Activated CD4-positive, alpha-beta memory T cell treated with anti-CD3 and anti-CD28 coated beads, Interleukin-2, amount 10 ng/mL, durations not matched to agents 7 days and 5 days (primary cell): ENCODE results near the gene AP3D1. TPM values are rescaled to one million over a fixed set of nuclear protein-coding genes. Genes with fewer than 3 reads are reported as not detected.

ENCODE experiments used
- CTCF ChIA-PET: fragments of 350-600 bp; sonication (Branson Sonifier 250); formaldehyde crosslinking; loops from one replicate; lab custom pipeline; 2021; ENCODE audit warnings: antibody characterized with exemption, inconsistent platforms; lab: Charles Lee
- POLR2A ChIA-PET: fragments of 350-600 bp; sonication (Branson Sonifier 250); formaldehyde crosslinking; loops from one replicate; lab custom pipeline; 2021; ENCODE audit warnings: antibody characterized with exemption; lab: Charles Lee
- DNase-seq: peaks from one replicate; pipeline ENCODE4 v3.0.0-alpha.2; 2020
- H3K27ac Mint-ChIP-seq: one replicate; pipeline ENCODE4 v1.8.0; 2021; ENCODE audit warnings: mild to moderate bottlenecking, mixed read lengths
- H3K27me3 Mint-ChIP-seq: one replicate; pipeline ENCODE4 v1.8.0; 2021; ENCODE audit warnings: mixed read lengths
- H3K36me3 Mint-ChIP-seq: one replicate; pipeline ENCODE4 v1.8.0; 2021; ENCODE audit warnings: low read depth, mixed read lengths
- H3K4me1 Mint-ChIP-seq: one replicate; pipeline ENCODE4 v1.8.0; 2021; ENCODE audit warnings: mixed read lengths
- H3K4me3 Mint-ChIP-seq: one replicate; pipeline ENCODE4 v1.8.0; 2021; ENCODE audit warnings: mild to moderate bottlenecking, mixed read lengths
- H3K9me3 Mint-ChIP-seq: one replicate; pipeline ENCODE4 v1.8.0; 2021; ENCODE audit warnings: mixed read lengths
- total RNA-seq, 2 experiments: library from RNA; stranded (reverse); gene quantifications; one replicate each; pipeline ENCODE4 v1.2.3, GENCODE V29; 2021

Gene AP3D1
- total RNA-seq, 2 experiments from 2014 or later: 104 to 105 TPM

- no peaks in the 10 kb centered on the region for H3K27me3 Mint-ChIP-seq
- H3K9me3 Mint-ChIP-seq: no peaks in the 10 kb centered on the region
- H3K4me1 Mint-ChIP-seq: peaks cover 9% of the 10 kb centered on the region
- ChIA-PET CTCF (no interaction called here), POLR2A (no interaction called here)
- H3K4me3 Mint-ChIP-seq: no peak overlapping the region
- H3K36me3 Mint-ChIP-seq: peaks cover 35% of the 10 kb centered on the region
- no peak for DNase-seq
- H3K27ac Mint-ChIP-seq: no peak overlapping the region
These were observed 39.6 kb upstream of the AP3D1 start for GRCh38 chr19:2190848-2191455.

- CTCF ChIA-PET: no interaction called here
- Mint-ChIP-seq H3K27ac (no peak overlapping the region), H3K9me3 (no peaks in the 10 kb centered on the region), H3K4me3 (no peak overlapping the region), H3K27me3 (no peaks in the 10 kb centered on the region), H3K4me1 (peaks cover 10% of the 10 kb centered on the region), H3K36me3 (peaks cover 43% of the 10 kb centered on the region)
- no peak for DNase-seq
- POLR2A ChIA-PET: no interaction called here
These were observed 38.5 kb upstream of the AP3D1 start for GRCh38 chr19:2189880-2190279.

- Mint-ChIP-seq H3K4me1 (peaks cover 13% of the 10 kb centered on the region), H3K4me3 (no peak overlapping the region), H3K9me3 (no peaks in the 10 kb centered on the region), H3K36me3 (peaks cover 50% of the 10 kb centered on the region), H3K27me3 (no peaks in the 10 kb centered on the region), H3K27ac (peak overlapping the region; percentile 21)
- POLR2A ChIA-PET: no interaction called here
- DNase-seq: no peak
- CTCF ChIA-PET: no interaction called here
These were observed 37.5 kb upstream of the AP3D1 start for GRCh38 chr19:2188708-2189385.

DNA sequence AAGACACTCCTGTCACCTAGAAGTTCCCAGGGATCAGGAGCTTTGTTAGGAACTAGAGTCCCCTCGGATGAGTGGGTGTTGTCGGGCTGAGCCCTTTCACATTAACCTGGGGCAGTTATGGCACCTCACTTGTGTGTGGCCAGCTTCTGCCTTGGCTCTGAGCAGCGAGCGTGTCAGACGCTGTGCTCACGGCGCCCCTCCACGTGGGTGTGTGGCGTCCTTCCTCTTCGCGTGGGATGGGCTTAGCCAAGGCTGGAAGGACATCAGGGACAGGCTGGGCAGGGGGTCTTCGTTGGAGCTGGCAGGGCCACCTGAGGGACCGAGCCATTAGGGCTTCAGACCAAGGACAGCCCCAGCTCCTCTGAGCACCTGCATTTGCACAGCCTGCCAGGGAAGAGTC is 35.8 kb upstream of the AP3D1 start:
- H3K9me3 Mint-ChIP-seq: no peaks in the 10 kb centered on the region
- CTCF ChIA-PET: no interaction called here
- POLR2A ChIA-PET: no interaction called here
- no peak overlapping the region for H3K4me3 Mint-ChIP-seq
- no peaks in the 10 kb centered on the region for H3K27me3 Mint-ChIP-seq
- no peak overlapping the region for H3K27ac Mint-ChIP-seq
- peaks cover 44% of the 10 kb centered on the region for H3K36me3 Mint-ChIP-seq
- DNase-seq: no peak
- peaks cover 13% of the 10 kb centered on the region for H3K4me1 Mint-ChIP-seq

GRCh38 chr19:2186071-2186846 is 34.9 kb upstream of the AP3D1 start:
- H3K36me3 Mint-ChIP-seq: peaks cover 45% of the 10 kb centered on the region

DNA sequence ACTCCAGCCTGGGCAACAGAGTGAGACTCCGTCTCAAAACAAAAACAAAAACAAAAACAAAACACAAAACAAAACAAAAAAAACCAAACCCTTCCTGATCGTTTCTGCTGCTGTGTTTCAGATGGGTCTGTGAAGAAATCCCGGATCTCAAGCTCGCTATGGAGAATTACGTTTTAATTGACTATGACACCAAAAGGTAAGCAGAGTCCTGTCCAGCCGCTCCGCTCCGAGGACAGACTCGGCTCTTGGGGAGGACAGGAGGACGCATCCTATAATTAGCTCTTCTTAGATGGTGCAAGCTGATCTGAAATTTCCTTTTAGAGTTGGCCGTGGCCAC is 34.3 kb upstream of the AP3D1 start:
- H3K36me3 Mint-ChIP-seq: peaks cover 42% of the 10 kb centered on the region
- ChIA-PET CTCF (no interaction called here), POLR2A (no interaction called here)

More at GRCh38 chr19:2186071-2186846, 34.9 kb upstream of the AP3D1 start:
- H3K4me1 Mint-ChIP-seq: peaks cover 10% of the 10 kb centered on the region
- no peaks in the 10 kb centered on the region for H3K9me3 Mint-ChIP-seq
- no peak overlapping the region for H3K4me3 Mint-ChIP-seq
- no peak for DNase-seq
- no peaks in the 10 kb centered on the region for H3K27me3 Mint-ChIP-seq
- no peak overlapping the region for H3K27ac Mint-ChIP-seq
- CTCF ChIA-PET: no interaction called here
- POLR2A ChIA-PET: no interaction called here

GRCh38 chr19:2184422-2184975 is 33.1 kb upstream of the AP3D1 start:
- Mint-ChIP-seq H3K27me3 (no peaks in the 10 kb centered on the region), H3K4me3 (no peak overlapping the region), H3K36me3 (peaks cover 42% of the 10 kb centered on the region), H3K9me3 (no peaks in the 10 kb centered on the region), H3K27ac (no peak overlapping the region), H3K4me1 (peaks cover 7% of the 10 kb centered on the region)
- ChIA-PET CTCF (no interaction called here), POLR2A (no interaction called here)
- no peak for DNase-seq

More for the DNA sequence above, 34.3 kb upstream of the AP3D1 start:
- Mint-ChIP-seq H3K27ac (no peak overlapping the region), H3K9me3 (no peaks in the 10 kb centered on the region), H3K4me3 (no peak overlapping the region), H3K27me3 (no peaks in the 10 kb centered on the region), H3K4me1 (peaks cover 6% of the 10 kb centered on the region)
- no peak for DNase-seq

GRCh38 chr19:2181633-2181997 is 30.2 kb upstream of the AP3D1 start:
- Mint-ChIP-seq H3K4me1 (peaks cover 8% of the 10 kb centered on the region), H3K27me3 (no peaks in the 10 kb centered on the region), H3K9me3 (no peaks in the 10 kb centered on the region), H3K36me3 (peaks cover 33% of the 10 kb centered on the region), H3K4me3 (no peak overlapping the region), H3K27ac (no peak overlapping the region)
- POLR2A ChIA-PET: interaction anchor here (1.0 kb wide), 1 partner anchor 10 kb away, joined by 5 read pairs; no protein-coding TSS in a partner anchor
- no peak for DNase-seq
- CTCF ChIA-PET: interaction anchor here (0.6 kb wide), 1 partner anchor 20 kb away, joined by 4 read pairs; no protein-coding TSS in a partner anchor

- ChIA-PET CTCF (no interaction called here), POLR2A (no interaction called here)
- H3K4me3 Mint-ChIP-seq: no peak overlapping the region
These were observed 29.7 kb upstream of the AP3D1 start for GRCh38 chr19:2180881-2181632.

DNA sequence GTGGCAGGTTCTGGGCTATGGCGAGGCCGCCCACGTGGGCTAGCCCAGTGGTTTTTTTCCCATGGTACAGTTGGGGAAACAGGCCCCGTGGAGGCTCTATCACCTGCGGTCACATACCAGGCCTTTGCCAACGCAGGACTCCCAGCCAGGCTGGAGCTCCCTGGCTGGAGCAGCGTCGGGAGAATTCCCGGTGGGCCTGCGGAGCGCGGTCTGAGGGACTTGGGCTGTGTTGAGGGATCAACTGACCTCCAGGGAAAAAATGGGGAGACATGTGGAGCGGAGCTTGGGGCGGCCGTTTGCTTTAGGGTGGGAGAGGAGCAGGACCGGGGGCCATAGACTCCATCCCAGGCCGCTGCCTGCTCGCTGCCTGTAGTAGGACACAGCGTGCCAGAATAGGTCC is 28.7 kb upstream of the AP3D1 start:
- no peak overlapping the region for H3K4me3 Mint-ChIP-seq
- no peaks in the 10 kb centered on the region for H3K27me3 Mint-ChIP-seq
- CTCF ChIA-PET: no interaction called here
- POLR2A ChIA-PET: no interaction called here
- DNase-seq: no peak
- H3K9me3 Mint-ChIP-seq: no peaks in the 10 kb centered on the region
- H3K27ac Mint-ChIP-seq: no peak overlapping the region
- H3K4me1 Mint-ChIP-seq: peaks cover 6% of the 10 kb centered on the region
- H3K36me3 Mint-ChIP-seq: peaks cover 28% of the 10 kb centered on the region

More at GRCh38 chr19:2180881-2181632, 29.7 kb upstream of the AP3D1 start:
- peaks cover 33% of the 10 kb centered on the region for H3K36me3 Mint-ChIP-seq
- no peaks in the 10 kb centered on the region for H3K27me3 Mint-ChIP-seq
- H3K4me1 Mint-ChIP-seq: peaks cover 8% of the 10 kb centered on the region
- no peak for DNase-seq
- H3K27ac Mint-ChIP-seq: no peak overlapping the region
- H3K9me3 Mint-ChIP-seq: no peaks in the 10 kb centered on the region

GRCh38 chr19:2179095-2179494 is 27.7 kb upstream of the AP3D1 start:
- CTCF ChIA-PET: interaction anchor here (1.3 kb wide), 1 partner anchor 390 kb away, joined by 3 read pairs; no protein-coding TSS in a partner anchor
- H3K27ac Mint-ChIP-seq: no peak overlapping the region

DNA sequence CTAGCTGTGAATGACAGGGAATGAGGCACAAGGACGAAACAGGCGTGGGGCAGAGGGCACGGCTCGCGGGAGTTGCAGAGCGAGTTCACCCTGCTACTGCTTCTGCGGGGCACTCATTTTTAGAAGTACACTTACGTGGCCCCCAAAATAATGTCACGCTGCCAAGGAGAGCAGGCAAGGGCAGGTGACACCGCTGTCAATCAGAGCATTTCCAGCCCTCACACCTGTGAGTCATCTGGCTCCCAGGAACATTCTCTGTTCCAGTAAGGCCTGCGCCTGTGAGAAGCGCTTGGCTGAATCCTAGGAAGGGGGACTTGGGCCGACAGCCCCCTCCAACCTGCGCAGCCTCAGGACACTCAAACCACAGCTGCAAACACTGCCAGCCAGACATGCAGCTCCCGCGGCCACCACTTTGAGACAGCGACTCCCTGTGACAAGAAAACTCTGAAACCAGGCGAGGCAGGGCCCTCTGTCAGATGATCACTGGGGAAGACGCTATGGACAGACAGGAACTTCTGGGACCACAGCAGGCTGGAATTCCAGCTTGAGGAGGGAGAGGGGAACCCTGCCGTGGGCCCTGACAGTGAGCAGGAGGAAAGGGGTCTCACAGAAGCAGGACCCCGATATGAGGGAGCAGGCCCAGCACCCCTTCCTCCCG is 25.1 kb upstream of the AP3D1 start:
- ChIA-PET CTCF (no interaction called here), POLR2A (no interaction called here)
- H3K4me1 Mint-ChIP-seq: peaks cover 19% of the 10 kb centered on the region
- peaks cover 22% of the 10 kb centered on the region for H3K36me3 Mint-ChIP-seq
- DNase-seq: no peak
- no peak overlapping the region for H3K4me3 Mint-ChIP-seq
- H3K27ac Mint-ChIP-seq: no peak overlapping the region
- H3K27me3 Mint-ChIP-seq: no peaks in the 10 kb centered on the region
- H3K9me3 Mint-ChIP-seq: no peaks in the 10 kb centered on the region

More at GRCh38 chr19:2179095-2179494, 27.7 kb upstream of the AP3D1 start:
- no peaks in the 10 kb centered on the region for H3K27me3 Mint-ChIP-seq
- no peak overlapping the region for H3K4me3 Mint-ChIP-seq
- H3K4me1 Mint-ChIP-seq: peaks cover 5% of the 10 kb centered on the region
- POLR2A ChIA-PET: no interaction called here
- H3K9me3 Mint-ChIP-seq: no peaks in the 10 kb centered on the region
- H3K36me3 Mint-ChIP-seq: peaks cover 24% of the 10 kb centered on the region
- no peak for DNase-seq
